ENCODE measurements around the gene SAMD8. TPM values are rescaled to one million over a fixed set of nuclear protein-coding genes. Genes with fewer than 3 reads are reported as not detected.

Gene SAMD8
- total and polyA plus RNA-seq, 10 of the 15 experiments (the other 5 are each of a cell fraction or from before 2014, with no cell fraction given) = 2.8 to 26.0 (median 9.3) TPM

DNA sequence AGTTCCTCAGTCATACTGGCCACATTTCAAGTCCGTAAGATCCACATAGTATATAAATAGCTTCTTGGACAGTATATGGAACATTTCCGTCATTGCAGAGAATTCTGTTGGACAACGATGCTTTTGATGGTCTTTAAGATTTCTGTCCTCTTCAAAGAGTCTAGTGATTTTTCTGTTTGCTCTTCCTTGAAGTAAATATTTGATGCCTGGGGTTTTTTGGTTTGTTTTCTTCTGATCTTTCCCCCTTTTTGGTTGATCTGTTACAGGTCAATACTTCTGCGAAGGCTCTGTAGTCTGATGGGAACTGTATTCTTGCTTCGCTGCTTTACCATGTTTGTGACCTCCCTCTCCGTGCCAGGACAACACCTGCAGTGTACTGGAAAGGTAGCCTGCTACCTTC, 56.8 kb downstream of the SAMD8 start:
- Histone ChIP-seq H3K9me3 (replicated peaks; ENCODE audit: control insufficient read depth, insufficient read depth, low read length) (no peaks in the 10 kb centered on the region), H3K4me1 (ENCODE audit: control insufficient read depth, insufficient read depth, low read length) (peaks cover 11% of the 10 kb centered on the region), H3K4me3 (no peak overlapping the region), H3K79me2 (ENCODE audit: control insufficient read depth, insufficient read depth, low read length) (peaks cover 9% of the 10 kb centered on the region), H3K9ac (ENCODE audit: control insufficient read depth, insufficient read depth, low read length) (no peak overlapping the region), H3K27me3 (replicated peaks in 1 of 2; ENCODE audit: control insufficient read depth in 2 of 2, insufficient read depth in 2 of 2, low read length in 1 of 2) (no peaks in the 10 kb centered on the region), H2AFZ (ENCODE audit: control insufficient read depth, low read depth, low read length) (no peak overlapping the region), H3K36me3 (ENCODE audit: control insufficient read depth in 2 of 2, insufficient read depth in 2 of 2, low read length in 1 of 2) (peaks cover 0 to 14% of the 10 kb centered on the region in 2 experiments; a peak in 2 of 4 replicates), H4K20me1 (ENCODE audit: control insufficient read depth, insufficient read depth) (no peaks in the 10 kb centered on the region), H3K27ac (ENCODE audit: control insufficient read depth, insufficient read depth) (no peak overlapping the region), H3K4me2 (ENCODE audit: control insufficient read depth, insufficient read depth) (no peak overlapping the region)
- no peak for DNase-seq (ENCODE audit: low read depth, low spot score)
- SMC1A ChIA-PET (ENCODE audit: uncharacterized antibody, unreplicated experiment) = interaction anchor here (1.7 kb wide), 1 partner anchor 24 kb away, joined by 3 read pairs; no protein-coding TSS in a partner anchor
- no peak for ATAC-seq
- RAD21 ChIA-PET (ENCODE audit: unreplicated experiment) = interaction anchor here (3.0 kb wide), 1 partner anchor 42 kb away, joined by 13 read pairs; the partner anchor contains the start of gene VDAC2
- FAIRE-seq = no peak
- CTCF ChIA-PET = interaction anchor here (2.0 kb wide), 1 partner anchor 8 kb away, joined by 5 read pairs; no protein-coding TSS in a partner anchor
- TF ChIP-seq, protein P1, sequence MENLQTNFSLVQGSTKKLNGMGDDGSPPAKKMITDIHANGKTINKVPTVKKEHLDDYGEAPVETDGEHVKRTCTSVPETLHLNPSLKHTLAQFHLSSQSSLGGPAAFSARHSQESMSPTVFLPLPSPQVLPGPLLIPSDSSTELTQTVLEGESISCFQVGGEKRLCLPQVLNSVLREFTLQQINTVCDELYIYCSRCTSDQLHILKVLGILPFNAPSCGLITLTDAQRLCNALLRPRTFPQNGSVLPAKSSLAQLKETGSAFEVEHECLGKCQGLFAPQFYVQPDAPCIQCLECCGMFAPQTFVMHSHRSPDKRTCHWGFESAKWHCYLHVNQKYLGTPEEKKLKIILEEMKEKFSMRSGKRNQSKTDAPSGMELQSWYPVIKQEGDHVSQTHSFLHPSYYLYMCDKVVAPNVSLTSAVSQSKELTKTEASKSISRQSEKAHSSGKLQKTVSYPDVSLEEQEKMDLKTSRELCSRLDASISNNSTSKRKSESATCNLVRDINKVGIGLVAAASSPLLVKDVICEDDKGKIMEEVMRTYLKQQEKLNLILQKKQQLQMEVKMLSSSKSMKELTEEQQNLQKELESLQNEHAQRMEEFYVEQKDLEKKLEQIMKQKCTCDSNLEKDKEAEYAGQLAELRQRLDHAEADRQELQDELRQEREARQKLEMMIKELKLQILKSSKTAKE (IDR thresholded peaks at IDR 0.05; ENCODE audit: low read depth, poor library complexity, severe bottlenecking) = no peak
- TF ChIP-seq SP1 (IDR thresholded peaks at IDR 0.05; ENCODE audit: low read depth, low read length) = no peak
- TF ChIP-seq, protein P2, sequence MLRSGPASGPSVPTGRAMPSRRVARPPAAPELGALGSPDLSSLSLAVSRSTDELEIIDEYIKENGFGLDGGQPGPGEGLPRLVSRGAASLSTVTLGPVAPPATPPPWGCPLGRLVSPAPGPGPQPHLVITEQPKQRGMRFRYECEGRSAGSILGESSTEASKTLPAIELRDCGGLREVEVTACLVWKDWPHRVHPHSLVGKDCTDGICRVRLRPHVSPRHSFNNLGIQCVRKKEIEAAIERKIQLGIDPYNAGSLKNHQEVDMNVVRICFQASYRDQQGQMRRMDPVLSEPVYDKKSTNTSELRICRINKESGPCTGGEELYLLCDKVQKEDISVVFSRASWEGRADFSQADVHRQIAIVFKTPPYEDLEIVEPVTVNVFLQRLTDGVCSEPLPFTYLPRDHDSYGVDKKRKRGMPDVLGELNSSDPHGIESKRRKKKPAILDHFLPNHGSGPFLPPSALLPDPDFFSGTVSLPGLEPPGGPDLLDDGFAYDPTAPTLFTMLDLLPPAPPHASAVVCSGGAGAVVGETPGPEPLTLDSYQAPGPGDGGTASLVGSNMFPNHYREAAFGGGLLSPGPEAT (IDR thresholded peaks at IDR 0.05; ENCODE audit: low read depth) = no peak
- TF ChIP-seq, protein P3, sequence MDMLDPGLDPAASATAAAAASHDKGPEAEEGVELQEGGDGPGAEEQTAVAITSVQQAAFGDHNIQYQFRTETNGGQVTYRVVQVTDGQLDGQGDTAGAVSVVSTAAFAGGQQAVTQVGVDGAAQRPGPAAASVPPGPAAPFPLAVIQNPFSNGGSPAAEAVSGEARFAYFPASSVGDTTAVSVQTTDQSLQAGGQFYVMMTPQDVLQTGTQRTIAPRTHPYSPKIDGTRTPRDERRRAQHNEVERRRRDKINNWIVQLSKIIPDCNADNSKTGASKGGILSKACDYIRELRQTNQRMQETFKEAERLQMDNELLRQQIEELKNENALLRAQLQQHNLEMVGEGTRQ (IDR thresholded peaks at IDR 0.05; ENCODE audit: borderline replicate concordance, low read depth, low read length) = no peak
- TF ChIP-seq CEBPB (IDR thresholded peaks at IDR 0.05; ENCODE audit: borderline replicate concordance in 1 of 2, low read depth in 2 of 2, low read length in 2 of 2) = no peak
- no peak for TF ChIP-seq SUPT20H (IDR thresholded peaks at IDR 0.05; ENCODE audit: borderline replicate concordance, control insufficient read depth, low read depth, low read length)
- no peak for TF ChIP-seq EGR1 (IDR thresholded peaks at IDR 0.05; ENCODE audit: borderline replicate concordance in 1 of 2, low read depth in 2 of 2, low read length in 2 of 2)
- no peak for TF ChIP-seq GABPA (IDR thresholded peaks at IDR 0.05; ENCODE audit: low read depth)
- TF ChIP-seq, protein P4, sequence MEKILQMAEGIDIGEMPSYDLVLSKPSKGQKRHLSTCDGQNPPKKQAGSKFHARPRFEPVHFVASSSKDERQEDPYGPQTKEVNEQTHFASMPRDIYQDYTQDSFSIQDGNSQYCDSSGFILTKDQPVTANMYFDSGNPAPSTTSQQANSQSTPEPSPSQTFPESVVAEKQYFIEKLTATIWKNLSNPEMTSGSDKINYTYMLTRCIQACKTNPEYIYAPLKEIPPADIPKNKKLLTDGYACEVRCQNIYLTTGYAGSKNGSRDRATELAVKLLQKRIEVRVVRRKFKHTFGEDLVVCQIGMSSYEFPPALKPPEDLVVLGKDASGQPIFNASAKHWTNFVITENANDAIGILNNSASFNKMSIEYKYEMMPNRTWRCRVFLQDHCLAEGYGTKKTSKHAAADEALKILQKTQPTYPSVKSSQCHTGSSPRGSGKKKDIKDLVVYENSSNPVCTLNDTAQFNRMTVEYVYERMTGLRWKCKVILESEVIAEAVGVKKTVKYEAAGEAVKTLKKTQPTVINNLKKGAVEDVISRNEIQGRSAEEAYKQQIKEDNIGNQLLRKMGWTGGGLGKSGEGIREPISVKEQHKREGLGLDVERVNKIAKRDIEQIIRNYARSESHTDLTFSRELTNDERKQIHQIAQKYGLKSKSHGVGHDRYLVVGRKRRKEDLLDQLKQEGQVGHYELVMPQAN (conservative IDR thresholded peaks at IDR 0.05) = no peak
- no peak for TF ChIP-seq DPF2 (IDR thresholded peaks at IDR 0.05)
- TF ChIP-seq JUND (IDR thresholded peaks at IDR 0.05; ENCODE audit: low read depth, low read length) = no peak
- TF ChIP-seq MXI1 (IDR thresholded peaks at IDR 0.05; ENCODE audit: low read depth, low read length) = no peak
- TF ChIP-seq YY1 (IDR thresholded peaks at IDR 0.05; ENCODE audit: low read depth, low read length) = no peak
- TF ChIP-seq TARDBP (IDR thresholded peaks at IDR 0.05; ENCODE audit: borderline replicate concordance) = no peak
- TF ChIP-seq BCL11A (IDR thresholded peaks at IDR 0.05; ENCODE audit: low read depth, low read length) = no peak
- BruUV-seq (replicated peaks) = no TSS peak
- POLR2A ChIA-PET = no interaction called here
- intact Hi-C loops (cut with micrococcal nuclease; ENCODE audit: unreplicated experiment) (no loop called here), in situ Hi-C loops (cut with MboI) (no loop called here)
- 87% methylated on average over 6 of the region's 6 CpGs for whole genome bisulfite sequencing (ENCODE audit: insufficient coverage, insufficient replicate concordance, low lambda C conversion rate, missing lambda C conversion rate)

All from GM12878 (cell line).